Measurements from ENCODE around the gene ISYNA1.

The ISYNA1 gene

DNA sequence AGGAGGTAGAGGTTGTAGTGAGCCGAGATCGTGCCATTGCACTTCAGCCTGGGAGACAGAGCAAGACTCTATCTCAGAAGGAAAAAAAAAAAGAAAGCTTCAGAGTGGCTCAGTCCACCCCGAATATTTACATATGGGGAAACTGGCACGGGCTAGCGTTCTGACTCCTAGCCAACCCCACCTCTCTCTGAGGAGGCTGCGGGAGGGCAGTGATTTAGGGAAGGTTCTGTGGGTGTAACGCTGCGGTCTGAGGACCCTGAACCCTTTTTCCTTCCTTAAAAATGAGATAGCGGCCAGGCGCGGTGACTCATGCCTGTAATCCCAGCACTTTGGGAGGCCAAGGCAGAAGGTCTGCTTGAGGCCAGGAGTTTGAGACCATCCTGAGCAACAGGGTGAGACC lies 45.5 kb downstream of the ISYNA1 start:
- 87 to 88% methylated on average over 11 of the region's 11 CpGs for WGBS, 2 experiments
- H3K4me1 ChIP-seq (ENCODE audit: control insufficient read depth, insufficient read depth, low read length), result peaks cover 3% of the 10 kb centered on the region
- no peak overlapping the region for H3K27ac ChIP-seq (ENCODE audit: insufficient read depth, low read depth, low read length, poor library complexity, severe bottlenecking)
- no peaks in the 10 kb centered on the region for H3K36me3 ChIP-seq (ENCODE audit: control insufficient read depth, insufficient read depth, low read length)
- H3K9me3 ChIP-seq (ENCODE audit: control insufficient read depth, low read length), result no peaks in the 10 kb centered on the region
- H3K4me3 ChIP-seq (ENCODE audit: insufficient read depth, low read depth, low read length), result no peak overlapping the region
- peaks cover 24% of the 10 kb centered on the region for H3K27me3 ChIP-seq (ENCODE audit: control insufficient read depth, insufficient read depth, low read length, poor library complexity, severe bottlenecking)

DNA sequence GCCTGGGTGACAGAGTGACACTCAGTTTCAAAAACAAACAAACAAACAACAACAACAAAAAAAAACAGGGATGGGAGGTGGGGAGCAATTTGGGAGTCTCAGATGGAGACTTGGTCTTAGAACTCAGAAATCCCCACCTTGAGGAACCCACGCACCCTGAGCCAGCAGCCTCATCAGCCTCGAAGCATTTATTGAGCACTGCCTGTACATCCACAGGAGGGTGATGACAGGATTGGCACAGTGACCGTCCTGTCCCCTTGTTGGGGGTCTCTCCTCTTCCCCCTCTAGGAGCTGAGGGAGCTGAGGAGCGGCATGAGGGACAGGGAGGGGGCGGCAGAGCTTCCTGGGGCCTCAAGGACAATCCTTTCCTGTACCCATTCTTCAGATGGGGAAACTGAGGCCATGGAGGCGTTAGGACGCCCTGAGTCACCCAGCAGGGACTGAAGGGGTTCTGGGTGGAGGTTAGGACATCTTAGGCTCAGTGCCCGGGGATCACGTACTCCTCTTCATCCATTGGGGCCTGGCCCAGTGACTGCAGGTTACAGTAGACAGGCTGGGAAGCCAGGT lies 46.3 kb downstream of the ISYNA1 start:
- no peaks in the 10 kb centered on the region for H3K4me1 ChIP-seq (ENCODE audit: control insufficient read depth, insufficient read depth, low read length)
- H3K4me3 ChIP-seq (ENCODE audit: insufficient read depth, low read depth, low read length), result no peak overlapping the region
- WGBS, 2 experiments, result 84 to 87% methylated on average over 9 of the region's 9 CpGs
- no peak overlapping the region for H3K27ac ChIP-seq (ENCODE audit: insufficient read depth, low read depth, low read length, poor library complexity, severe bottlenecking)
- peaks cover 32% of the 10 kb centered on the region for H3K27me3 ChIP-seq (ENCODE audit: control insufficient read depth, insufficient read depth, low read length, poor library complexity, severe bottlenecking)
- H3K36me3 ChIP-seq (ENCODE audit: control insufficient read depth, insufficient read depth, low read length), result no peaks in the 10 kb centered on the region
- no peaks in the 10 kb centered on the region for H3K9me3 ChIP-seq (ENCODE audit: control insufficient read depth, low read length)

DNA sequence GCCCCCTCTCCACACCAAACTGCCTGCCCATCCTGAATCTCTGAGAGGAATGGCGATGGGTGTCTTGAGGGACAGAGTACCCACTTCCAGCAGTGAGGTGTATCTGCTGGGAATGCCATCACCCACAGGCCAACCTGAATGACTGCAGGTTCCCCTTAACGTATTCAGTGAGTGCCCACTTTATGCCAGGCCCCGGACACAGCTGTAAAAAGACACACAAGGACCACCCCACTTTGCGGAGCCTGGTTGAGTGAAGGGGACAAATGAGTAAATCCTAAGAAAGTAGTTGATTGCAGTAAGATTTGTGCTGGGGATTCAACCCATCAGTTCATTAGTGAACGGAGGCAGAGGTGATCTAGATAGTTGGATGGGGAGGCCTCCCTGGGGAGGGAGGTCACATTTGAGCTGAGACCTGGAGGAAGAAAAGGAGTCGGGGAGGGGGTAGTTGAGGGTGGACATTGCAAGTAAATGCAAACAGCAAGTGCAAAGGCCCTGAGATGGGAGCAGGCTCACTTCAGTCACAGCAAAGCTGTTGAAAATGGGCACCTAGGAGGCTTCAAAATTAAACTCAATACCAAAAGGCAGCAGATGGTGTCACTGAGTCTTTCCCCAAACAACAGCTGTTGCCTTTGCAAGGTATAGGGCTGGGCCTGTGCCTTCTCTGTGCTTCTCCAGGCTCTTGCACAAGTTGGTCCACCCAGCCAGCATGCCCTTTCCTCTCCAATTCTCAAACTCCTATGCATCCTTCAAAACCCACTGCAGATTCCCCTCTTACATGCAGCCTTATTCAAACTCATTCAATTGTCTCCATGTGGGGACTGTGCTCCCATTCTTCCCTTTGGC lies 47.6 kb downstream of the ISYNA1 start:
- Histone ChIP-seq H3K36me3 (ENCODE audit: control insufficient read depth, insufficient read depth, low read length) (no peaks in the 10 kb centered on the region), H3K4me3 (ENCODE audit: insufficient read depth, low read depth, low read length) (no peak overlapping the region), H3K27me3 (ENCODE audit: control insufficient read depth, insufficient read depth, low read length, poor library complexity, severe bottlenecking) (peaks cover 37% of the 10 kb centered on the region), H3K4me1 (ENCODE audit: control insufficient read depth, insufficient read depth, low read length) (no peaks in the 10 kb centered on the region), H3K9me3 (ENCODE audit: control insufficient read depth, low read length) (no peaks in the 10 kb centered on the region), H3K27ac (ENCODE audit: insufficient read depth, low read depth, low read length, poor library complexity, severe bottlenecking) (no peak overlapping the region)
- 87 to 89% methylated on average over 6 of the region's 6 CpGs for WGBS, 2 experiments

- H3K9me3 ChIP-seq (ENCODE audit: control insufficient read depth, low read length), result no peaks in the 10 kb centered on the region
- peaks cover 37% of the 10 kb centered on the region for H3K27me3 ChIP-seq (ENCODE audit: control insufficient read depth, insufficient read depth, low read length, poor library complexity, severe bottlenecking)
- H3K4me1 ChIP-seq (ENCODE audit: control insufficient read depth, insufficient read depth, low read length), result no peaks in the 10 kb centered on the region
- H3K36me3 ChIP-seq (ENCODE audit: control insufficient read depth, insufficient read depth, low read length), result no peaks in the 10 kb centered on the region
- H3K27ac ChIP-seq (ENCODE audit: insufficient read depth, low read depth, low read length, poor library complexity, severe bottlenecking), result no peak overlapping the region
- H3K4me3 ChIP-seq (ENCODE audit: insufficient read depth, low read depth, low read length), result no peak overlapping the region
Measured at GRCh38 chr19:18389726-18390064, 48.2 kb downstream of the ISYNA1 start.

DNA sequence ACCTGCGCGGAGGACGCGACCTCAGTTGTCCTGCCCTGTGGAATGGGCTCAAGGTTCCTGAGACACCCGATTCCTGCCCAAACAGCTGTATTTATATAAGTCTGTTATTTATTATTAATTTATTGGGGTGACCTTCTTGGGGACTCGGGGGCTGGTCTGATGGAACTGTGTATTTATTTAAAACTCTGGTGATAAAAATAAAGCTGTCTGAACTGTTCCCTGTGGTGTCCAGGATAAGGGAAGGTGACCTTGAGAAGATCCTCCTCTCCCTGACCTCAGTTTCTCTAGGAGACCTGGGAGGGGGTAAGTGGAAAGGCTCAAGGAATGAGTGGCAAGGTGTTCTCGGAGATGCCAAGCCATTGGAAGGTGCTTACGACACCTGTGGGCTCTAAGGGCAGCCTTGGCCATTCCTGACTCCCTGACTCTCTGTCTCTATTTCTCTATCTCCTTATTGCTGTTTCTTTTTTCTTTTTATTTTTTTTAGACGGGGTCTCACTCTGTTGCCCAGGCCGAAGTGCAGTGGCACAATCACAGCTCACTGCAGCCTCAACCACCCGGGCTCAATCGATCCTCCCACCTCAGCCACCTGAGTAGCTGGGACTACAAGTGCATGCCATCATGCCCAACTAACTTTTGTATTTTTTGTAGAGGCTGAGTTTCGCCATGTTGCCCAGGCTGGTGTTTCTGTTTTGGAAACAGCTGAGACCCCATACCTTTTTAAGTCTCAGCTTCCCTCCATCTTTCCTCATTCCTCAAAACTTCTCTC lies 48.8 kb downstream of the ISYNA1 start:
- Histone ChIP-seq H3K4me1 (ENCODE audit: control insufficient read depth, insufficient read depth, low read length) (no peaks in the 10 kb centered on the region), H3K27me3 (ENCODE audit: control insufficient read depth, insufficient read depth, low read length, poor library complexity, severe bottlenecking) (peaks cover 37% of the 10 kb centered on the region), H3K4me3 (ENCODE audit: insufficient read depth, low read depth, low read length) (no peak overlapping the region), H3K36me3 (ENCODE audit: control insufficient read depth, insufficient read depth, low read length) (no peaks in the 10 kb centered on the region), H3K27ac (ENCODE audit: insufficient read depth, low read depth, low read length, poor library complexity, severe bottlenecking) (no peak overlapping the region), H3K9me3 (ENCODE audit: control insufficient read depth, low read length) (no peaks in the 10 kb centered on the region)
- WGBS, 2 experiments, result 89 to 94% methylated on average over 12 to 13 of the region's 13 CpGs

DNA sequence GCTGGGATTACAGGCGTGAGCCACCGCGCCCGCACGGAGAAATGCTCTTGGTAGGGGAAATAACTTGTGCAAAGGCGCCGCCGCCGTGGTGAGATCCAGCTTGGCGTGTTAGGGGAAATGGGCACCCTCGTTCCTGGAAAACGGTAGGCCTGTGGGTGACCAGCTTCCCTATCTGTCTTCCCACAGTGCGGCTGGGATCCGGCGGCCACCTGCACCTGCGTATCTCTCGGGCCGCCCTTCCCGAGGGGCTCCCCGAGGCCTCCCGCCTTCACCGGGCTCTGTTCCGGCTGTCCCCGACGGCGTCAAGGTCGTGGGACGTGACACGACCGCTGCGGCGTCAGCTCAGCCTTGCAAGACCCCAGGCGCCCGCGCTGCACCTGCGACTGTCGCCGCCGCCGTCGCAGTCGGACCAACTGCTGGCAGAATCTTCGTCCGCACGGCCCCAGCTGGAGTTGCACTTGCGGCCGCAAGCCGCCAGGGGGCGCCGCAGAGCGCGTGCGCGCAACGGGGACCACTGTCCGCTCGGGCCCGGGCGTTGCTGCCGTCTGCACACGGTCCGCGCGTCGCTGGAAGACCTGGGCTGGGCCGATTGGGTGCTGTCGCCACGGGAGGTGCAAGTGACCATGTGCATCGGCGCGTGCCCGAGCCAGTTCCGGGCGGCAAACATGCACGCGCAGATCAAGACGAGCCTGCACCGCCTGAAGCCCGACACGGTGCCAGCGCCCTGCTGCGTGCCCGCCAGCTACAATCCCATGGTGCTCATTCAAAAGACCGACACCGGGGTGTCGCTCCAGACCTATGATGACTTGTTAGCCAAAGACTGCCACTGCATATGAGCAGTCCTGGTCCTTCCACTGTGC lies 49.6 kb downstream of the ISYNA1 start:
- H3K4me3 ChIP-seq (ENCODE audit: insufficient read depth, low read depth, low read length), result no peak overlapping the region

GRCh38 chr19:18386543-18387271 lies 51.2 kb downstream of the ISYNA1 start:
- no peaks in the 10 kb centered on the region for H3K9me3 ChIP-seq (ENCODE audit: control insufficient read depth, low read length)
- H3K27me3 ChIP-seq (ENCODE audit: control insufficient read depth, insufficient read depth, low read length, poor library complexity, severe bottlenecking), result peaks cover 37% of the 10 kb centered on the region
- H3K36me3 ChIP-seq (ENCODE audit: control insufficient read depth, insufficient read depth, low read length), result no peaks in the 10 kb centered on the region
- no peak overlapping the region for H3K4me3 ChIP-seq (ENCODE audit: insufficient read depth, low read depth, low read length)
- WGBS, 2 experiments, result 91 to 92% methylated on average over 14 of the region's 14 CpGs
- H3K27ac ChIP-seq (ENCODE audit: insufficient read depth, low read depth, low read length, poor library complexity, severe bottlenecking), result no peak overlapping the region
- no peaks in the 10 kb centered on the region for H3K4me1 ChIP-seq (ENCODE audit: control insufficient read depth, insufficient read depth, low read length)

More for the DNA sequence above, 49.6 kb downstream of the ISYNA1 start:
- H3K4me1 ChIP-seq (ENCODE audit: control insufficient read depth, insufficient read depth, low read length), result no peaks in the 10 kb centered on the region
- 28 to 30% methylated on average over 86 of the region's 86 CpGs for WGBS, 2 experiments
- no peaks in the 10 kb centered on the region for H3K9me3 ChIP-seq (ENCODE audit: control insufficient read depth, low read length)
- H3K27me3 ChIP-seq (ENCODE audit: control insufficient read depth, insufficient read depth, low read length, poor library complexity, severe bottlenecking), result peaks cover 37% of the 10 kb centered on the region
- no peak overlapping the region for H3K27ac ChIP-seq (ENCODE audit: insufficient read depth, low read depth, low read length, poor library complexity, severe bottlenecking)
- H3K36me3 ChIP-seq (ENCODE audit: control insufficient read depth, insufficient read depth, low read length), result no peaks in the 10 kb centered on the region

DNA sequence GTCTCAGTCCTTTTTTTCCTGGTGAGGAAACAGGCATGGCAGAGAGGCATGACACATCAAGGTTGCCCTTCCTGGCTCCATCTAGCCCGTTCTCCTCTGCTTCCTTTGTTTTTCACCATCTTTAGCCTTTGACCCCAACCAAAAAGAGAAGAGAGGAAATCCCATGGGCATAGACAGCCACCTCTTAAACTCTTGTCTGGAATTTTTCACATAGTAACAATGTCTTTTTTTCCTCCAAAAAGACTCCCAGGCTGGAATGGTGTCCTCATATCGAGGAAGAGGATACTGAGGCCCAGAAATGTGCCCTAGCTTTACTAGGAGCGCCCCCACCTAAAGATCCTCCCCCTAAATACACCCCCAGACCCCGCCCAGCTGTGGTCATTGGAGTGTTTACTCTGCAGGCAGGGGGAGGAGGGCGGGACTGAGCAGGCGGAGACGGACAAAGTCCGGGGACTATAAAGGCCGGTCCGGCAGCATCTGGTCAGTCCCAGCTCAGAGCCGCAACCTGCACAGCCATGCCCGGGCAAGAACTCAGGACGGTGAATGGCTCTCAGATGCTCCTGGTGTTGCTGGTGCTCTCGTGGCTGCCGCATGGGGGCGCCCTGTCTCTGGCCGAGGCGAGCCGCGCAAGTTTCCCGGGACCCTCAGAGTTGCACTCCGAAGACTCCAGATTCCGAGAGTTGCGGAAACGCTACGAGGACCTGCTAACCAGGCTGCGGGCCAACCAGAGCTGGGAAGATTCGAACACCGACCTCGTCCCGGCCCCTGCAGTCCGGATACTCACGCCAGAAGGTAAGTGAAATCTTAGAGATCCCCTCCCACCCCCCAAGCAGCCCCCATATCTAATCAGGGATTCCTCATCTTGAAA lies 52.0 kb downstream of the ISYNA1 start, which contains the start of gene GDF15:
TSS of gene GDF15 (plus strand) at position 484 of the 868 bp plus-strand sequence. CDS start at position 516, 32 bp downstream.
- peaks cover 37% of the 10 kb centered on the region for H3K27me3 ChIP-seq (ENCODE audit: control insufficient read depth, insufficient read depth, low read length, poor library complexity, severe bottlenecking)
- H3K4me3 ChIP-seq (ENCODE audit: insufficient read depth, low read depth, low read length), result no peak within 1 kb of the TSS
- H3K27ac ChIP-seq (ENCODE audit: insufficient read depth, low read depth, low read length, poor library complexity, severe bottlenecking), result no peak within 1 kb of the TSS
- no peaks in the 10 kb centered on the region for H3K4me1 ChIP-seq (ENCODE audit: control insufficient read depth, insufficient read depth, low read length)
- no peaks in the 10 kb centered on the region for H3K36me3 ChIP-seq (ENCODE audit: control insufficient read depth, insufficient read depth, low read length)
- no peaks in the 10 kb centered on the region for H3K9me3 ChIP-seq (ENCODE audit: control insufficient read depth, low read length)
- WGBS, 2 experiments, result 75% methylated on average over 32 to 33 of the region's 33 CpGs

DNA sequence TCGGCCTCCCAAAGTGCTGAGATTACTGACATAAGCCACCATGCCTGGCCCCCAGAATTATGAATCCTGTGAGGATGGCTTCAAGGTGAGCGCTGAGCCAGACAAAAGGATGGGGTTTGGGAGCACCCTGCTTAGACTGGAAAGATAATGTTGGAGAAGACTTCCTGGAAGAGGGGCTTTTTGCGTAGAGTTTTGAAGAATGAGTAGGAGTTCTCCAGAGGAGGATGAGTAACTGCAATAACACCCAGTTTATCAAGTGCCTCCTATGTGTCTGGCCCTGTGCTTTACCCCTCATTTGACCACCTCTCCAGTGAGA lies 52.6 kb downstream of the ISYNA1 start:
- WGBS, 2 experiments, result 94 to 97% methylated on average over 3 of the region's 3 CpGs
- peaks cover 37% of the 10 kb centered on the region for H3K27me3 ChIP-seq (ENCODE audit: control insufficient read depth, insufficient read depth, low read length, poor library complexity, severe bottlenecking)
- H3K27ac ChIP-seq (ENCODE audit: insufficient read depth, low read depth, low read length, poor library complexity, severe bottlenecking), result no peak overlapping the region
- H3K4me3 ChIP-seq (ENCODE audit: insufficient read depth, low read depth, low read length), result no peak overlapping the region
- H3K4me1 ChIP-seq (ENCODE audit: control insufficient read depth, insufficient read depth, low read length), result no peaks in the 10 kb centered on the region
- no peaks in the 10 kb centered on the region for H3K36me3 ChIP-seq (ENCODE audit: control insufficient read depth, insufficient read depth, low read length)
- no peaks in the 10 kb centered on the region for H3K9me3 ChIP-seq (ENCODE audit: control insufficient read depth, low read length)

Measured in ectodermal cell (in vitro differentiated cells).